Stimulated activated CD4-positive, alpha-beta T cell treated with anti-CD3 and anti-CD28 coated beads, Interleukin-4, amount 100 ng/mL, for 48 hours (primary cell): ENCODE measurements around the gene FAM3B.

ENCODE experiments used
- DNase-seq, 2 donors: peaks; one replicate each; pipeline ENCODE4 v3.0.0-alpha.2; 2020; ENCODE audit warnings: low read depth in 2 of 2

Gene FAM3B

GRCh38 chr21:41369105-41369919 lies 52.7 kb downstream of the FAM3B start:
- no peak for DNase-seq

DNA sequence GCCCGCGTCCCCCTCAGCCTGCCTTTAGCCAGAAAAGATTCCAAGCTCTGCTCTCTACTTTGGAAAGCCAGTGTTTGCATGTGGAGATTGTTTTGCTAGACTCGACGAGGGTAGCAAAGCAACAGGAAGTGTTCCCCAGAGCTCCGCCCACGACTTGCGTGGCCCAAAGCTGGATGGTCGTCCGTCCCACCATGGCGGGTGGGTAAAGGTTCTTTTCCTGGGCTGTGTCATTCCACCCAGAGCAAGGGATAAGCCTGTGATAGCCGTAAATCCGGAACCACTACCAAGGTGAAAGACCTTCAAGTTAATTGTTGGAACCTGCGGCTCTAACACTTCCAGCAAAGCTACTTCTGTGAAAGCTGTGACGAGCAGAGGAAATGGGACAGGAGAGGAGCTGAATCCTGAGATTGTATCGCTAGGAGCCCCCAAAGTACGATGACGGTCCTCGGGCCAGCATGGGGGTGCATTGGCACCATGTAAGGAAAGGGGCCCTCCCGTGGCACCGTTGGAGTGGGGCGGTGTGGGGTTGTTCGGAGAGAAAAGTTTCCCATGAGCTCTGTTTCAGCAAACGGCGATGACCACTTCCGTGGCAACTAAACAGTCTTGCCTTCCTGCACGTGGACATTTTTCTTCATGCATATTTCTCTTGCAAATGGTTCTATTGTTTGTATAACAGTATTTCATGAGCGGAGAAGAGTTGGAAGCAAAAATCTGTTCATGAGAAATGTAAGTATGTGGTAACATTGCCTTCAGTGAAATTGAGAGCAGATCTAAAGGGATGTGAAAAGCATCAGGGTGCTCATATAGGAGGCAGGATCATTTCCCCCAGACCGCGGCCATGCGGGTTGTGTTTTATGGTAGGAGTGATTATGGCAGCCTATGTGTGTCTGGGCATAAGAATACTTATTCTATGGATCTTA lies 53.6 kb downstream of the FAM3B start:
- DNase-seq = peak in 1 of 2 donors; percentile 30

DNA sequence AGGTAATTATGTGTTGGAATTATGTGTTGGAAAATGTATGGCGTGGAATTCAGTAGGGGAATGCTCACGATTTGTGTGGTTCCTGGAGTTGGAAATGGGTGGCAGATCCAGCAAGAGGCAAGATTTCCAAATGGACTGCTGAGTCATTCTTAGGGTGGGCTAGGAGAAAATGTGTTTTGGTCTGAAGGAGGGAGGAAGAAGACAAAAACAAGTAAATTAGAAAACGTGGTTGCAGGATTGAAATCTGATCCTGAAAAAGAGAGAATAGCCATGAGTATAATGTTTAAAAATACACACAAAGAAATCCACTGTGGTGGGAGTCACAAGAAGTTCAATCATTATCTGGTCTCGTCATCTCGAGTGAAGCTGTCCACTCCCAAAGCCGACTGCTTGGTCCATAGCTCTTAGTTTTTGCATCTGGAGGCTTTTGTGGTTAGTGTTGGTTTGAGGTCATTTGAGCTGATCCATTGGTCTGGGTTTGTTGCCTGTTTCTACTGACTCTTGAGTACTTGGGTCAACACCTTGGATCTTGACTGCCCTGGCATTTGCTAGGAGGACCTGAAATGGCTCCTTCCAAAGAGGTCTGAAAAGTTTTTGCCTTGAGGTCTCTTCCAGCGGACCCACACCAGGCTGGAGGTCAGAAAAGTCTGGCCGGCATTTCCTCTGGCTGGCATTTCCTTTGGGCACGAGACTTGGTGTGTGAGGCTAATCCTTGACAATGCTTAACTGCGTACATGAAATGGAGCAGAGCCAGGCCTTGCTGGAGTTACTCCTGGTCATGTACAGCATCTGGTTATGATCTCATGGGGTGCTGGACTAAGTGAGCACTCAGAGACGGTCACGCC lies 54.5 kb downstream of the FAM3B start:
- no peak for DNase-seq

DNA sequence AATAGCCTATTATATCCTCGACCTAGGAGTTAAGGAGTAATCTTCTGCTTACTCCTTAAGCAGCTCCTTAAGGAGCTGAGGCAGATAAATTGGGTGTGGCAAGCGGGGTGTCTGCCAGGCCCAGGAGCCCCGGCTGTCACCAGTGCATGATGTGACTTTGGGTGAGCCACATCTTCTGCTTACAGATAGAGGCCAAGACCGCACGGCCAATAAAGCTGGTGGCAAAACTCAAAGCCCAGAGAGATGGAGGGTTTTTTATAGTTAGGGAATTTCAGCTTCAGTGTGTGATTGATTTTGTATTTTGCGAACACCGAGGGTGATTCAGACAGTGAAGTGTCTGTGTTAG lies 55.1 kb downstream of the FAM3B start:
- DNase-seq = no peak

DNA sequence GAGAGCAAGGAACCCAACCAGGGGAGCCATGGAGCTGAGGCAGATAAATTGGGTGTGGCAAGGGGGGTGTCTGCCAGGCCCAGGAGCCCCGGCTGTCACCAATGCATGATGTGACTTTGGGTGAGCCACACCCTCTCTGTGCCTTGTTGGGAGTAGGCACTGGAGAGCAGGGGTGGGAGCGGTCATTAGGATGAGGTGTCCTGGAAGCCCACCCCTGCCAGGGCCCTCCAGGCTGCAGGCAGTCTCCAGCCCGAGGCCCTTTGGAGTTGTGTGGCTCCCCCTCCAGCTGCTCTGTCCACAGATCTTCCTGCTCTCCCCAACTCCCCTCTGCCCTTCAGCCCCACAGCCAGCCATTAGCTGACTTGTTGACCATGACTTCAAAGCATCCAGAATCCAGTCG lies 56.7 kb downstream of the FAM3B start:
- no peak for DNase-seq

GRCh38 chr21:41373763-41374162 lies 57.2 kb downstream of the FAM3B start:
- no peak for DNase-seq

GRCh38 chr21:41374177-41374712 lies 57.6 kb downstream of the FAM3B start:
- DNase-seq = no peak

GRCh38 chr21:41374867-41375533 lies 58.4 kb downstream of the FAM3B start:
- no peak for DNase-seq

GRCh38 chr21:41375875-41376274 lies 59.3 kb downstream of the FAM3B start:
- DNase-seq = no peak

GRCh38 chr21:41377715-41378114 lies 61.1 kb downstream of the FAM3B start:
- DNase-seq = no peak

- DNase-seq = no peak
Observed at GRCh38 chr21:41378849-41379248, 62.2 kb downstream of the FAM3B start.

DNA sequence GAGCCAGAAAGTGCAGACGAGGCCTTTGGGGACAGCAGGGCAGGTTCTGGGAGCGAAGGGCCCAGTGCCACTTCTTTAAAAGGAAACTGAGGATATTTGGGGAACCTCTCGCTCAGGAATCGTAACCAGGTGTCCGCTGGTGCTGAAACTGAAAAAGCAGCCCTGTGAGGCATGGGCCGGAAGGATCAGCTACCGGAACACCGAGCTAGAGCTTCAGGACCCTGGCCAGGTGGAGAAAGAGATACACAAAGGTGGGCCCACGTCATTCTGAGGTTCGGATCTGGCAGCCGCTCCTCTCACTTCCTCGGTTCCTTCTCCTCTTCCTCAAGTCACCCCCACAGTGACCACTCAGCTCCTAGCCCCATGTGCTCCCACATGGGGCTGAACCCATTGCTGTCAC lies 63.3 kb downstream of the FAM3B start:
- DNase-seq = no peak

DNA sequence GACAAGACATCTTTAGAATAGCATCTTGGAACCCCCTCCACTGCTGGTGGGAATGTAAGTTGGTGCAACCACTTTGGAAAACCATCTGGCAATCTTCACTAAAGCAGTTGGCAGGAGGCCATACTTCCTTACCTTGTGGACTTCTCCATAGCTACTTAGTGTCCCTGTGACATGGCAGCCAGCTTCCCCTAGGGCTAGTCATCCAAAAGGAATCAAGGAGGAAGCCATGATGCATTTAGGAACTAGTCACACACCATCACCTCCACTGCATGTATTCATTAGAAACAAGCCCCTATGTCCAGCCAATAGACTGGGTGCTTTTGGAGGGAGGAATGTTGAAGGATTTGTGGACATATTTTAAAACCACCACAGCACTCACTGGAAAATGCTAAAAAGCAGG lies 65.1 kb downstream of the FAM3B start:
- DNase-seq = no peak

DNA sequence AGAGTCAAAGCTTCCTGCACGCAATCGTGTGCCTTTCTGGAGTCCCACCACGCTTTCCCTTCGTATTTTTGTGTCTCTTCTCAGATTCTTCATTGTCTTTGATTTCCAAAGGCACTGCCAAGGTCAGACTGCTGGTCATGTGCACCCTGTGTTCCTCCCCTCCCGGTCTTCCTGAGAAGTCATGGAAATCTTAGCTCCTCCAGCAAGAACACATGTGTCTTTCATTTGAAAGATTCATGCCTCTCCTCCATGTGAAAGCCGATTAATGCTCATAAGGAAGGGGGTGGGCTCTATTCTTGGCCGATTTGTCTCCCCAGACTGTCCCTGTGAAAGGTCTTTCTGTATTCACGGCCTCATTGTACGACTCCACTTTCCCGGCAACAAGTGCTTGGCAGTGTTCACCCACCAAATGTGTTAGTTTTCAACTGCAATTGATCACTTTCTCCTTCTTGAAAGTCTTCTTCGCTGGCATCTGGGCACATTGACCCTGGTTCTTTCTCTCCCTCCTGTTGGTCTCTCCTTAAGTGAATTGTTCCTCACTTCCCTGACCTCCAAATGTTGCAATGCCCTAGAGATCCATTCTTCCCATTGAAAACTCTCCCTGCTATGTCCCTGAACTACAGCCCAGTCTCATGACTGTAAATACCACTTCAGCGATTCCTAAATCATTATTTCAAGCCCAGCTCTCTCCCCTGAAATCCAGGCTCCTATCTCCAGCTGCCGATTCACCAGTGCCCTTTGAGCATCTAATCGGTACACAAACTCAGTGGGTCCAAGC lies 70.6 kb downstream of the FAM3B start:
- DNase-seq = no peak

GRCh38 chr21:41387824-41388223 lies 71.2 kb downstream of the FAM3B start:
- no peak for DNase-seq

DNA sequence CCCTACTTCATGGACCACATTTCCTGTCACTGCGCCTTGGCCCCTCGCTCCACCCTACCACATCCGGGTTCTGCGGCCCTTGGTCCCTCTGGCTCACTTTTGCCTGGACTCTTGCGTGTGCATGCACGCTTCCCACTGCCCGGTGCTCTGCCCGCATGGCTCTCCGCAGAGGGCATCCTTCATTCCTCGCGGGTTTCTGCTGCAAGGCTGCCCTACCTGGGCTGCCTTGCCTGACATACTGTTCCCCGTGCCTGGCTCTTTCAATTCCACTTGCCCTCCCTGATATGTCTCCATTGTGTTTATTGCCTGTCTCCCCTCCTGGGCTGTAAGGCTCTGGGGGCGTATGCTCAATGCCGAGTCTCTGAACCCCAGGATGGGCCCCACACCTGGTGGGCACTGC lies 71.7 kb downstream of the FAM3B start:
- no peak for DNase-seq

- no peak for DNase-seq
Observed at GRCh38 chr21:41390043-41390639, 73.5 kb downstream of the FAM3B start.

- no peak for DNase-seq
Observed at GRCh38 chr21:41393876-41394465, 77.4 kb downstream of the FAM3B start.

GRCh38 chr21:41396558-41397075 lies 80.0 kb downstream of the FAM3B start:
- no peak for DNase-seq
